Upper lobe of left lung (tissue), 6 donors: ENCODE data around the gene FRY. TPM values are rescaled to one million over a fixed set of nuclear protein-coding genes. Genes with fewer than 3 reads are reported as not detected.
A peak's percentile ranks its signal among the peaks of the same experiment; 100 is the strongest.

Source experiments
- ATAC-seq, 2 donors: fragments of 200-7000 bp; cut with Tn5 transposase; one replicate each; pipeline ENCODE4 v1.9.1; 2022; ENCODE audit warnings: mild to moderate bottlenecking in 2 of 2, moderate library complexity in 2 of 2; ENCODE audit not compliant: low FRiP score in 2 of 2
- DNase-seq, 2 donors: peaks; one replicate each; pipeline ENCODE4 v3.0.0-alpha.2; 2019 to 2020
- H3K27ac ChIP-seq, 4 donors: fragments of 200-600 bp; sonication (generic); one replicate each; pipeline ENCODE4 v1.5.1; 2016 to 2019
- H3K27me3 ChIP-seq, 4 donors: fragments of 200-600 bp; sonication (generic); one replicate each; pipeline ENCODE4 v1.5.1; 2017 to 2019
- H3K36me3 ChIP-seq, 4 donors: fragments of 200-600 bp; sonication (generic); one replicate each; pipeline ENCODE4 v1.5.1; 2016 to 2019
- H3K4me1 ChIP-seq, 4 donors: fragments of 200-600 bp; sonication (generic); one replicate each; pipeline ENCODE4 v1.5.1; 2018 to 2019
- H3K4me3 ChIP-seq, 4 donors: fragments of 200-600 bp; sonication (generic); one replicate each; pipeline ENCODE4 v1.5.1; 2017 to 2019; ENCODE audit warnings: mild to moderate bottlenecking in 2 of 4, moderate library complexity in 1 of 4
- H3K9me3 ChIP-seq, 4 donors: fragments of 200-600 bp; sonication (generic); one replicate each; pipeline ENCODE4 v1.5.1; 2018 to 2019
- CTCF ChIP-seq, 6 experiments: fragments of 450-650 bp in 4 of 6; fragments of 200-600 bp in 2 of 6; sonication (generic) in 2 of 6; IDR thresholded peaks; one replicate each; pipeline ENCODE4 v1.5.1; 2016 to 2019; ENCODE audit warnings: antibody characterized with exemption in 6 of 6
- EP300 ChIP-seq, 4 donors: sonication (generic); formaldehyde crosslinking; IDR thresholded peaks; one replicate each; pipeline ENCODE4 v1.5.1; 2017; ENCODE audit warnings: antibody characterized with exemption in 4 of 4, control low read depth in 2 of 4
- POLR2A ChIP-seq, 4 donors: fragments of 450-650 bp; IDR thresholded peaks; one replicate each; pipeline ENCODE4 v1.5.1; 2016 to 2017; ENCODE audit warnings: antibody characterized with exemption in 4 of 4, mild to moderate bottlenecking in 2 of 4
- POLR2AphosphoS5 ChIP-seq, 2 donors: sonication (generic); formaldehyde crosslinking; IDR thresholded peaks; one replicate each; pipeline ENCODE4 v1.5.1; 2017; ENCODE audit warnings: antibody characterized with exemption in 2 of 2
- WGBS, 2 donors: methylation state at CpG; one replicate each; pipeline ENCODE4 v1.1.5; 2017 to 2018; 5-methylcytosine and 5-hydroxymethylcytosine counted together
- total RNA-seq, 6 donors: library from RNA; depleted of rRNA in 4 of 6; stranded (reverse); fragments of >200 nt in 4 of 6; gene quantifications; one replicate each; pipeline versions ENCODE4 v1.1.0 to v1.2.1, GENCODE V29; 2016 to 2021
- donor health status: DM: no; HTN: no; CAD: no; lungs with moderate emphysema.
- donor health status: DM: no; HTN: yes; CAD: no; lungs with severe emphysema.

FRY gene
- total RNA-seq, 6 donors from 2014 or later, result 58.3 to 88.9 (median 65.8) TPM

- H3K27me3 ChIP-seq, result no peaks in the 10 kb centered on the region
- TF ChIP-seq POLR2AphosphoS5 (IDR thresholded peaks at IDR 0.05) (no peak), POLR2A (IDR thresholded peaks at IDR 0.05) (no peak), EP300 (IDR thresholded peaks at IDR 0.05) (no peak), CTCF (IDR thresholded peaks at IDR 0.05) (no peak)
- no peaks in the 10 kb centered on the region for H3K9me3 ChIP-seq
- no peak overlapping the region for H3K27ac ChIP-seq
- H3K36me3 ChIP-seq, result peaks cover 0 to 16% (median 2%) of the 10 kb centered on the region in 4 donors
- H3K4me1 ChIP-seq, result peaks cover 13 to 22% (median 18%) of the 10 kb centered on the region in 4 donors
- no peak overlapping the region for H3K4me3 ChIP-seq
- 96% methylated on average over 5 of the region's 5 CpGs for WGBS, 2 donors
- no peak for ATAC-seq
- DNase-seq, result no peak
Observed at GRCh38 chr13:32243695-32244094, 212.1 kb downstream of the FRY start.

- peaks cover 0 to 14% (median 5%) of the 10 kb centered on the region in 4 donors for H3K36me3 ChIP-seq
- H3K4me1 ChIP-seq, result peaks cover 19 to 23% (median 20%) of the 10 kb centered on the region in 4 donors
- no peak overlapping the region for H3K4me3 ChIP-seq
- TF ChIP-seq CTCF (IDR thresholded peaks at IDR 0.05) (no peak), EP300 (IDR thresholded peaks at IDR 0.05) (no peak), POLR2AphosphoS5 (IDR thresholded peaks at IDR 0.05) (no peak), POLR2A (IDR thresholded peaks at IDR 0.05) (no peak)
- no peaks in the 10 kb centered on the region for H3K9me3 ChIP-seq
- DNase-seq, result no peak
- 74 to 85% methylated on average over 5 of the region's 5 CpGs for WGBS, 2 donors
- no peak overlapping the region for H3K27ac ChIP-seq
- no peak for ATAC-seq
- no peaks in the 10 kb centered on the region for H3K27me3 ChIP-seq
Observed at GRCh38 chr13:32245555-32245954, 214.0 kb downstream of the FRY start.

GRCh38 chr13:32246468-32246867 lies 214.9 kb downstream of the FRY start:
- peak in 1 of 2 donors; percentile 59 for DNase-seq
- TF ChIP-seq POLR2AphosphoS5 (IDR thresholded peaks at IDR 0.05) (no peak), EP300 (IDR thresholded peaks at IDR 0.05) (no peak), POLR2A (IDR thresholded peaks at IDR 0.05) (no peak), CTCF (IDR thresholded peaks at IDR 0.05) (peak; percentile 63 to 84 (median 74))
- WGBS, 2 donors, result 29 to 54% methylated on average over 2 of the region's 2 CpGs

GRCh38 chr13:32247887-32248286 lies 216.3 kb downstream of the FRY start:
- ATAC-seq (no peak), DNase-seq (no peak)
- Histone ChIP-seq H3K36me3 (peaks cover 0 to 14% (median 5%) of the 10 kb centered on the region in 4 donors), H3K4me3 (no peak overlapping the region), H3K4me1 (peaks cover 19 to 24% (median 21%) of the 10 kb centered on the region in 4 donors), H3K27me3 (no peaks in the 10 kb centered on the region), H3K9me3 (no peaks in the 10 kb centered on the region), H3K27ac (peak overlapping the region in 1 of 4 donors; percentile 40)
- 0 to 47% methylated on average over 1 of the region's 1 CpG for WGBS, 2 donors
- TF ChIP-seq POLR2AphosphoS5 (IDR thresholded peaks at IDR 0.05), result no peak

More at GRCh38 chr13:32246468-32246867, 214.9 kb downstream of the FRY start:
- peaks cover 19 to 23% (median 20%) of the 10 kb centered on the region in 4 donors for H3K4me1 ChIP-seq
- peak; percentile 90 to 92 for ATAC-seq
- no peaks in the 10 kb centered on the region for H3K27me3 ChIP-seq
- H3K4me3 ChIP-seq, result no peak overlapping the region
- no peak overlapping the region for H3K27ac ChIP-seq
- peaks cover 0 to 14% (median 5%) of the 10 kb centered on the region in 4 donors for H3K36me3 ChIP-seq
- H3K9me3 ChIP-seq, result no peaks in the 10 kb centered on the region

- H3K27ac ChIP-seq, result peak overlapping the region in 2 of 4 donors; percentile 31 to 32
- no peaks in the 10 kb centered on the region for H3K9me3 ChIP-seq
- TF ChIP-seq POLR2AphosphoS5 (IDR thresholded peaks at IDR 0.05) (no peak), CTCF (IDR thresholded peaks at IDR 0.05) (no peak), EP300 (IDR thresholded peaks at IDR 0.05) (no peak), POLR2A (IDR thresholded peaks at IDR 0.05) (no peak)
- H3K36me3 ChIP-seq, result peaks cover 0 to 13% (median 5%) of the 10 kb centered on the region in 4 donors
- no peaks in the 10 kb centered on the region for H3K27me3 ChIP-seq
- no peak overlapping the region for H3K4me3 ChIP-seq
- H3K4me1 ChIP-seq, result peaks cover 19 to 30% (median 23%) of the 10 kb centered on the region in 4 donors
- ATAC-seq (no peak), DNase-seq (peak in 1 of 2 donors; percentile 47)
- 57 to 63% methylated on average over 3 of the region's 3 CpGs for WGBS, 2 donors
Observed at GRCh38 chr13:32248801-32249200, 217.2 kb downstream of the FRY start.
